ENCODE results near the gene SCGB1A1.

Gene SCGB1A1

GRCh38 chr11:62395885-62396551 is 22.8 kb upstream of the SCGB1A1 start:
- POLR2A ChIA-PET (ENCODE audit: low non-redundant PET) = interaction anchor here (0.6 kb wide), 1 partner anchor 281 kb away, joined by 6 read pairs; no protein-coding TSS in a partner anchor
- TF ChIP-seq CTCF (conservative IDR thresholded peaks at IDR 0.05; ENCODE audit: low read depth) = no peak
- H3K27ac ChIP-seq = peak overlapping the region; percentile 81
- DNase-seq (ENCODE audit: low spot score) = no peak
- CTCF ChIA-PET = interaction anchor here (0.6 to 3.0 kb wide), 7 partner anchors 16 to 165 kb away, joined by 3 to 20 read pairs (median 4); no protein-coding TSS in a partner anchor

- no peak for TF ChIP-seq CTCF (conservative IDR thresholded peaks at IDR 0.05; ENCODE audit: low read depth)
- CTCF ChIA-PET = interaction anchor here (1.1 kb wide), 1 partner anchor 162 kb away, joined by 3 read pairs; no protein-coding TSS in a partner anchor
- peak overlapping the region; percentile 78 for H3K27ac ChIP-seq
- POLR2A ChIA-PET (ENCODE audit: low non-redundant PET) = no interaction called here
- DNase-seq (ENCODE audit: low spot score) = no peak
These were observed 20.5 kb upstream of the SCGB1A1 start for GRCh38 chr11:62398011-62398994.

GRCh38 chr11:62399172-62399877 is 19.5 kb upstream of the SCGB1A1 start:
- TF ChIP-seq CTCF (conservative IDR thresholded peaks at IDR 0.05; ENCODE audit: low read depth) = no peak
- ChIA-PET POLR2A (ENCODE audit: low non-redundant PET) (no interaction called here), CTCF (interaction anchor here (0.7 to 1.2 kb wide), 3 partner anchors 18 to 161 kb away, joined by 3 to 4 read pairs (median 3); no protein-coding TSS in a partner anchor)
- DNase-seq (ENCODE audit: low spot score) = no peak
- peak overlapping the region; percentile 78 for H3K27ac ChIP-seq

GRCh38 chr11:62399878-62400266 is 19.0 kb upstream of the SCGB1A1 start:
- DNase-seq (ENCODE audit: low spot score) = no peak
- POLR2A ChIA-PET (ENCODE audit: low non-redundant PET) = no interaction called here
- no peak for TF ChIP-seq CTCF (conservative IDR thresholded peaks at IDR 0.05; ENCODE audit: low read depth)
- CTCF ChIA-PET = interaction anchor here (0.7 to 1.2 kb wide), 2 partner anchors 18 to 143 kb away, joined by 3 to 4 read pairs; no protein-coding TSS in a partner anchor
- peak overlapping the region; percentile 78 for H3K27ac ChIP-seq

- no peak for TF ChIP-seq CTCF (conservative IDR thresholded peaks at IDR 0.05; ENCODE audit: low read depth)
- H3K27ac ChIP-seq = peak overlapping the region; percentile 78
- ChIA-PET POLR2A (ENCODE audit: low non-redundant PET) (no interaction called here), CTCF (interaction anchor here (0.6 to 1.2 kb wide), 5 partner anchors 18 to 192 kb away, joined by 3 to 5 read pairs (median 4); partner anchors contain the start of gene SCGB2A1)
- DNase-seq (ENCODE audit: low spot score) = no peak
These were observed 18.6 kb upstream of the SCGB1A1 start for GRCh38 chr11:62400281-62400680.
